IPS-15b (cell line): ENCODE measurements around the gene ABI3.
A peak's percentile ranks its signal among the peaks of the same experiment; 100 is the strongest.

Experiments used
- H3K27me3 ChIP-seq: one replicate; pipeline ENCODE4 v1.6.1; 2013; ENCODE audit warnings: low read length; ENCODE audit not compliant: control insufficient read depth, insufficient read depth
- H3K36me3 ChIP-seq: one replicate; pipeline ENCODE4 v1.6.1; 2013; ENCODE audit warnings: low read length; ENCODE audit not compliant: control insufficient read depth, insufficient read depth
- H3K4me1 ChIP-seq: one replicate; pipeline ENCODE4 v1.6.1; 2013; ENCODE audit warnings: mild to moderate bottlenecking, low read length; ENCODE audit not compliant: control insufficient read depth, insufficient read depth
- H3K4me3 ChIP-seq: one replicate; pipeline ENCODE4 v1.5.1; 2013; ENCODE audit warnings: low read depth, low read length
- H3K9ac ChIP-seq: one replicate; pipeline ENCODE4 v1.6.1; 2013; ENCODE audit warnings: low read depth, mild to moderate bottlenecking, low read length
- H3K9me3 ChIP-seq: one replicate; pipeline ENCODE4 v1.6.1; 2013; ENCODE audit warnings: mild to moderate bottlenecking, low read length; ENCODE audit not compliant: control insufficient read depth, insufficient read depth

The ABI3 gene

GRCh38 chr17:49229076-49229804 is 18.7 kb downstream of the ABI3 start:
- Histone ChIP-seq H3K36me3 (no peaks in the 10 kb centered on the region), H3K9me3 (no peaks in the 10 kb centered on the region), H3K4me1 (peaks cover 6% of the 10 kb centered on the region), H3K4me3 (peak overlapping the region; percentile 93), H3K9ac (no peak overlapping the region), H3K27me3 (peaks cover 72% of the 10 kb centered on the region)

GRCh38 chr17:49229805-49230600 is 19.5 kb downstream of the ABI3 start:
- Histone ChIP-seq H3K27me3 (peaks cover 64% of the 10 kb centered on the region), H3K9ac (no peak overlapping the region), H3K4me3 (peak overlapping the region; percentile 93), H3K9me3 (no peaks in the 10 kb centered on the region), H3K36me3 (no peaks in the 10 kb centered on the region), H3K4me1 (peaks cover 6% of the 10 kb centered on the region)

- Histone ChIP-seq H3K9ac (no peak within 1 kb of the TSS), H3K4me1 (peaks cover 10% of the 10 kb centered on the region)
Observed at GRCh38 chr17:49230636-49231562, 20.4 kb downstream of the ABI3 start, which contains the start of gene PHOSPHO1. Gene PHOSPHO1 (minus strand): TSS chr17:49230787. CDS start chr17:49226691, 4,096 bp downstream.

GRCh38 chr17:49231563-49231894 is 21.0 kb downstream of the ABI3 start:
- H3K4me3 ChIP-seq: peak overlapping the region; percentile 93
- peaks cover 14% of the 10 kb centered on the region for H3K4me1 ChIP-seq
- no peaks in the 10 kb centered on the region for H3K9me3 ChIP-seq
- H3K27me3 ChIP-seq: peaks cover 49% of the 10 kb centered on the region
- H3K9ac ChIP-seq: no peak overlapping the region
- H3K36me3 ChIP-seq: no peaks in the 10 kb centered on the region

More at GRCh38 chr17:49230636-49231562, 20.4 kb downstream of the ABI3 start, which contains the start of gene PHOSPHO1:
- no peaks in the 10 kb centered on the region for H3K9me3 ChIP-seq
- no peaks in the 10 kb centered on the region for H3K36me3 ChIP-seq
- H3K4me3 ChIP-seq: peak within 1 kb of the TSS; percentile 93
- H3K27me3 ChIP-seq: peaks cover 55% of the 10 kb centered on the region

GRCh38 chr17:49234509-49235080 is 24.1 kb downstream of the ABI3 start:
- Histone ChIP-seq H3K27me3 (peaks cover 24% of the 10 kb centered on the region), H3K36me3 (no peaks in the 10 kb centered on the region), H3K9me3 (no peaks in the 10 kb centered on the region), H3K9ac (no peak overlapping the region), H3K4me3 (no peak overlapping the region), H3K4me1 (peaks cover 13% of the 10 kb centered on the region)

- Histone ChIP-seq H3K4me3 (no peak overlapping the region), H3K27me3 (peaks cover 13% of the 10 kb centered on the region), H3K4me1 (peaks cover 13% of the 10 kb centered on the region), H3K9me3 (no peaks in the 10 kb centered on the region), H3K9ac (no peak overlapping the region), H3K36me3 (no peaks in the 10 kb centered on the region)
Observed at GRCh38 chr17:49235896-49236295, 25.4 kb downstream of the ABI3 start.

GRCh38 chr17:49239963-49240362 is 29.5 kb downstream of the ABI3 start:
- Histone ChIP-seq H3K4me1 (peaks cover 11% of the 10 kb centered on the region), H3K4me3 (no peak overlapping the region), H3K27me3 (no peaks in the 10 kb centered on the region)

GRCh38 chr17:49240619-49241018 is 30.1 kb downstream of the ABI3 start:
- H3K36me3 ChIP-seq: no peaks in the 10 kb centered on the region
- H3K9me3 ChIP-seq: no peaks in the 10 kb centered on the region
- H3K4me3 ChIP-seq: no peak overlapping the region
- no peaks in the 10 kb centered on the region for H3K27me3 ChIP-seq
- peaks cover 9% of the 10 kb centered on the region for H3K4me1 ChIP-seq
- H3K9ac ChIP-seq: no peak overlapping the region

More at GRCh38 chr17:49239963-49240362, 29.5 kb downstream of the ABI3 start:
- Histone ChIP-seq H3K9me3 (no peaks in the 10 kb centered on the region), H3K9ac (no peak overlapping the region), H3K36me3 (no peaks in the 10 kb centered on the region)

GRCh38 chr17:49241040-49241439 is 30.5 kb downstream of the ABI3 start:
- H3K36me3 ChIP-seq: no peaks in the 10 kb centered on the region
- no peaks in the 10 kb centered on the region for H3K27me3 ChIP-seq
- H3K9me3 ChIP-seq: no peaks in the 10 kb centered on the region
- no peak overlapping the region for H3K4me3 ChIP-seq
- no peak overlapping the region for H3K9ac ChIP-seq
- H3K4me1 ChIP-seq: peaks cover 6% of the 10 kb centered on the region

GRCh38 chr17:49241692-49242397 is 31.3 kb downstream of the ABI3 start:
- no peak overlapping the region for H3K4me3 ChIP-seq
- H3K9me3 ChIP-seq: no peaks in the 10 kb centered on the region
- H3K36me3 ChIP-seq: no peaks in the 10 kb centered on the region
- no peak overlapping the region for H3K9ac ChIP-seq
- H3K27me3 ChIP-seq: no peaks in the 10 kb centered on the region
- H3K4me1 ChIP-seq: peaks cover 1% of the 10 kb centered on the region
